AG08395 (cell line): Measurements from ENCODE around the gene CAPN8.
A peak's percentile ranks its signal among the peaks of the same experiment; 100 is the strongest.
"Not testable (repeated sequence)": the region's sequence is repeated elsewhere in the genome, so short reads cannot be mapped to it uniquely, and the experiment has no call there.

Source experiments
- DNase-seq: peaks from one replicate; pipeline ENCODE4 v3.0.0; 2012; ENCODE audit warnings: mixed read lengths, low spot score

The CAPN8 gene

DNA sequence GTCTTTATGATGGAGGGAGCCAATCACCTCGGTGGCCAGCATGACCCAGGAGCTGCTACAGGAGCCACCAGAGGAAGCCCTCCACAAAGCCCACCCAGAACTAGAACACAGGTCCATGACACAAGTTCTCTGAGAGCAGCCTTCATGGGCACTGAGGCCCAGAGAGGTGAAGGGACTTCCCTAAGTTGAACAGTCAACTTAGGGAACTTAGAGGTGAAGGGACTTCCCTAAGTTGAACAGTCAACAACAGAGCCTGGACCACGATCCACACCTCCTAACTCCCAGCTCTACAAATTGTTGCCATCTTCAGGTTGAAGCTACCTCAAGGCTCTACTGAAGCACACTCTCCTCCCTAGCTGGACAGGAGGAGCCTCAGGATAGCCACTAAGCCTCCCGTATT is 139.5 kb downstream of the CAPN8 start:
- no peak for DNase-seq

DNA sequence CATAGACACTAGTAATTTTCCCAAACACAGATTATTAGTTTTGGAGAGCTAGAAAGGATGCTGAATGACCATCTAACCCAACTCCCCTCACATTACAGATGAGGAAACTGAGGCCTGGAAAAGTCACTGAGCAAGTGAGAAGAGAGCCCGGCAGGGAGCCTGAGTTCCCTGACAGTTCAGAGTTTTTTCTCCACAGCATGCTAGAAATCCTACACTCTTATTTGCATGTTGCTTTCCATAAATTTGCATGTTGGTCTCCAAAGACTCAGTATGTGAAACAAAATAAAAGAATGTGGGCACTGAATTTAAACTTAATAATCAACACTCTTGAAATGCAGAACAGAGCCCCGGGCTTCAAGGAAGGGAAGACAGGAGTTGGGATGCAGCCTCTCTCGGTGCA is 140.0 kb downstream of the CAPN8 start:
- no peak for DNase-seq

- no peak for DNase-seq
Measured at GRCh38 chr1:223524930-223525451, 140.5 kb downstream of the CAPN8 start.

- no peak for DNase-seq
Measured at GRCh38 chr1:223521150-223521549, 144.4 kb downstream of the CAPN8 start.

GRCh38 chr1:223520200-223520599 is 145.3 kb downstream of the CAPN8 start:
- no peak for DNase-seq

DNA sequence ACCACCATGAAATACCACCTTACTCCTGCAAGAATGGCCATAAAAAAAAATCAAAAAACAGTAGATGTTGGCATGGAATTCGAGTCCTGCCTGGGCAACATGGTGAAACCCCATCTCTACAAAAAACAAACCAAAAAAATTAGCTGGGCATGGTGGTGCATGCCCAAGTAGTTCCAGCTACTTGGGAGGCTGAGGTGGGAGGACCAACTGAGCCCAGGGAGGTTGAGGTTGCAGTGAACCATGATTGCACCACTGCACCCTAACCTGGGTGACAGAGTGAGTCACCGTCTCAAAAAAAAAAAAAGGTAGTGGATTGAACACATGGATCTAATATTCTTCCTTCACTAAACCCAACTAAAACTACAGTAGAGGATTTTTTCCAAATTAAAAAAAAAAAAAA is 146.4 kb downstream of the CAPN8 start:
- no peak for DNase-seq

DNA sequence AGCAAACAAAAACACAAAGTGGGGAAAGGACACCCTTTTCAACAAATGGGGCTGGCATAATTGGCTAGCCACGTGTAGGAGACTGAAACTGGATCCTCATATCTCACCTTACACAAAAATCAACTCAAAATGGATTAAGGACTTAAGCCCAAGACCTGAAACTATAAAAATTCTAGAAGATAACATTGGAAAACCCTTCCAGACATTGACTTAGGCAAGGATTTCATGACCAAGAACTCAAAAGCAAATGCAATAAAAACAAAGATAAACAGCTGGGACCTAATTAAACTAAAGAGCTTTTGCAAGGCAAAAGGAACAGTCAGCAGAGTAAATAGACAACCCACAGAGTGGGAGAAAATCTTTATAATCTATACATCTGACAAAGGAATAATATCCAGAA is 146.9 kb downstream of the CAPN8 start:
- not testable (repeated sequence) for DNase-seq

DNA sequence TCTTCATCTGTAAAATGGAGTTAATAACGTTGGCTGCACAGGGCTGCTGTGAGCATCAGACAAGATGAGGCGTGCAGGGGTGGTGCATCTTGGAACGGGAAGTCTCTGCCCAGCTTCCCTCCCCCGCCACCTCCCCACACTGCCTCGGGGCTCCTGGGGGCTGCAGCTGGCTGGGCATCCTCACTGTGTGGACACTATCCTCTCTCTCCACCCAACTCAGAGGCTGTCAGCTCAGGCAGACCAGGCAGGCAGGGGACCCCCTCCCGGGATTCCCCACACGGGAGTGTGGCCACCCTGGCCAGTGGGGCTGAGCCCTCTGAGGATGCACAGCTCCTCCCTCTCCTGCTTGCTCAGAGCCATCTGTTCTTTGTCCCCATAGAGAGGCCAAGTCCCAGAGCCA is 149.6 kb downstream of the CAPN8 start:
- no peak for DNase-seq

- no peak for DNase-seq
Measured at GRCh38 chr1:223515421-223515820, 150.1 kb downstream of the CAPN8 start.

- DNase-seq, result no peak
Measured at GRCh38 chr1:223514644-223515043, 150.9 kb downstream of the CAPN8 start.

- DNase-seq, result no peak
Measured at GRCh38 chr1:223513309-223513708, 152.2 kb downstream of the CAPN8 start.

DNA sequence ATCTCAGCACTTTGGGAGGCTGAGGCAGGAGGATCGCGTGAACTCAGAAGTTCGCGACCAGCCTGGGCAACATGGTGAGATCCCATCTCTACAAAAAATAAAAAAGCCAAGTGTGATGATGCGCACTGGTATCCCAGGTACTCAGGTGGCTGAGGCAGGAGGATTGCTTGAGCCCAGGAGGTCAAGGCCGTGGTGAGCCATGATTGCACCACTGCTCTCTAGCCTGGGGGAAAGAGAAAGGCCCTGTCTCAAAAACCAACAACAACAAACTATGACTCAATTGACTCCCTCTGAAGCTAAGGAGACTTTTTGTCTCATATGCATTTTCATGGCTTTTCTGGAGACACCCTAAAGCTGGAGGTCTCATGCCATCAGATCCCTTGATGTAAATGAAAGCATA is 153.4 kb downstream of the CAPN8 start:
- no peak for DNase-seq

DNA sequence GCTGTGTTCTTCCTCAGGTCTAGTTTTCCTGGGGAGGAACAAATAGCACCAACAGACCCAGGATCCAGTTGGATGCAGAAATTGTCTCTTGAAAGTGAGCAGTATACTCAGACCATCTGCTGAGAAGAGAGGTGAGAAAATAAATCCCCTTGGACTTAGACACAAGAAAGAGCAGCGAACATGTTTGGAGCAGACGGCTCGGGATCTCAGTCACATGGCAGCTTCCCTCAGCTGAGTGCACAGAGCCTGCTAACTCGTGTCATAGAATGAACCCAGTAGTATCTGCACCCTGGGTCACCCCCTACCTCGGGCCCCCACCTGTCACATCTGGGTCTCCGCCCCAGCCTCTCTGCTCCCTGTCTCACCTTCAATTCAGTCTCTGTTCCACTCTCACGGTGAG is 156.7 kb downstream of the CAPN8 start:
- no peak for DNase-seq

DNA sequence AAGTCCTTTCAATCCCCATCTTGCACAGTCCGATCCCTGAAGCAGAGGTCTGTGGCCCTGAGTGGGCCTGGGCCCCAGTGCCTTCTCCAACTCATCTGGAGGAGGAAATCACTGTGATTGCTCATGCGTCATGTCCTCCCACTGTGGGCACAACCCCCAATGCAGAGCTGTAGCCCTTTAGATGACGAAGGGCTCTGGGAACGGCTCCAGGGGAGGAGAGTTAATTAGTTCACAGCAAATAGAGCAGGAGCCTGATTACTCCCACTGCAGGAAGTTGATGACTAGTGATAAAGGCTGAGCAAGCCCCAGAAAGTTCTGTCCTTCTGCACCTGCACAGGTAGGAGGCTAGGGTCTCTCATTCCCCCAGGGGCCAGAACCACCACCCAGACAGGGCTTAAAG is 160.8 kb downstream of the CAPN8 start:
- peak; percentile 90 for DNase-seq

GRCh38 chr1:223503348-223503747 is 162.2 kb downstream of the CAPN8 start:
- DNase-seq, result no peak

- peak; percentile 92 for DNase-seq
Measured at GRCh38 chr1:223500560-223501425, 164.7 kb downstream of the CAPN8 start.

DNA sequence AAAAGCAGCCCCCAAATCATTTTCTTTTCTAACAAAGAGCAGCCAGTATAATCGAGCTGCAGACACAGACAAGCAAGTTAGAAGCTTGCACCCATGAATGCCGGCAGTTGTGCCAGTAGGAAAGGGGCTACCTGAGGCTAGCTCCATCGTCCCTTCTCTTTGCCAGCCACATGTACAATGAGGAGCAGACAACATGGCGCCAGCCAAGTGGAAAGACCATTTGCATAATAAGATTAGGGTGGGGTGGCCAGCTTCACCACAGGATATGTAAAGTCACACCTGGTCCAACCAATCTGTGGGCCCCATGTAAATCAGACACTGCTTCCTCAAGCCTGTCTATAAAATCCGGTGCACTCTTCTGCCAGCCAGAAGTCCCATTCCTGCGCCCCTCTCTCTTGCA is 168.6 kb downstream of the CAPN8 start:
- DNase-seq, result no peak

DNA sequence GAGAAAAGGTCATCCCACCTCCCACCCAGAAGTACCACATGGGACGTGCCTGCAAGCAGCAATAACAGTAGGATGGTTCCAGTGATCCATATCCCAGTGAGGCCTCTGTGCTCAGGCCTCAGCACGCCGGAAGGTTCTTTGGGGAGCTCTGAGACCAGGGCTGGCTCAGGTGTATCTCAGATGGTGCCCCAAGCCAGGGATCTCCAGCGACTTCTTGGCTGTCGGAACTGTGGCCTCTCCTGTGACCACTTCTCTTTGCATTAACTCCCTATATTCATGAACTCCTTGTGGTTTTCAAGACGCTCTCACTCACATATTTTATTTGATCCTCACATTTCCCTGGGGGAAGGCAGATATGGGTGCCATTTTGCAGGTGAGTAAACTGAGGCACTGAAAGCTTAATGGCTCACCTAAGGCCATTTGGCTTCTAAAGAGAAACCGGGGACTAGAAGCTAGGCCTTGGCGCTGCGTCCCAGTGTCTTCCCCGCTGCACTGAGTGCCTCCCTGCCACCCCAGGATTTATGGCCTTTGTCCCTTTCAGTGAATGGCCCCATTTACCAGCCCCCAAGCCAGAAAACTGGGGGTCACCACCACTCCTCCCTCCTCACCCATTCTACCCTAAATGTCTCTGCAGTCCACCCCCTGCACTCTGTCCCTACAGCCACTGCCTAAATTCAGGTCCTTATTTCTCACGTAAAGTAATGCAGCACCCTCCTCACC is 170.4 kb downstream of the CAPN8 start:
- DNase-seq, result no peak

DNA sequence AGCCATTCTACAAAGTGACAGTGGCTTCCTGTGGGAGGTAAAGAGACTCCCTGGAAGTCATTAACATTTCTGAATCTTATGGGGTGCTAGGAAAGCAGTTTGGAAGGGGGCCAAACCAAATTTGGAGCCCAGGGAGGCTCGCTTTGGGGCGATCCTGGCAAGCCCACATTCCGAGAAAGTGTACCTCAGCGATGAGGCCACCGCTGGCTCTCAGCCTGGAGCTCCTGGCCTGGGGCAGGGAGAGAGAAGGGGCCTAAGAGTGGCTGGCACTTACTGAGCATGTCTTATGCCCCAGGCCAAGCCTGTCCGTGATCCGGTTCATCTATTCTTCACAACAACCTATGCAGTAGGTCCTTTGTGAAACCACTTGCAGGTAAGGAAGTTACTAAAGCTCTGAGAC is 173.5 kb downstream of the CAPN8 start:
- no peak for DNase-seq
